HPDE6-E6E7 (cell line): ENCODE data around the gene ELOVL6.

Experiments
- DNase-seq: peaks from one replicate; pipeline ENCODE4 v3.0.0; 2011; ENCODE audit warnings: missing footprints; ENCODE audit errors: extremely low spot score

ELOVL6 gene

DNA sequence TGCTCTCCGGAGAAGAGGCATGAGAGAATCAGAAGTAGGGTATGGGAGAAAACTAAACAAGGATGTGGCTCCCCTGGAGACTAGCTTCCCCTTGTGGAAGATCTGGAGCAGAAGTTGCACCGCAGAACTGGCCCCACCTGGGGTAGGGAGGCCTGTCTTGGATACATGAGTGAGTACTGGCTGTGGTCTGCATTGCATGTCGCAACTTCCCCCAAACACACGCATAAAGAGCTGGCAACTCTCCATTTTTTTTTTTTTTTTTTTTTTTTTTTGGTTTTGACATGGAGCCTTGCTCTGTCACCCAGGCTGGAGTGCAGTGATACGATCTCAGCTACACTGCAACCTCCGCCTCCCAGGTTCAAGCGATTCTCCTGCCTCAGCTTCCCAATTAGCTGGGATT, 165.8 kb downstream of the ELOVL6 start:
- no peak for DNase-seq

DNA sequence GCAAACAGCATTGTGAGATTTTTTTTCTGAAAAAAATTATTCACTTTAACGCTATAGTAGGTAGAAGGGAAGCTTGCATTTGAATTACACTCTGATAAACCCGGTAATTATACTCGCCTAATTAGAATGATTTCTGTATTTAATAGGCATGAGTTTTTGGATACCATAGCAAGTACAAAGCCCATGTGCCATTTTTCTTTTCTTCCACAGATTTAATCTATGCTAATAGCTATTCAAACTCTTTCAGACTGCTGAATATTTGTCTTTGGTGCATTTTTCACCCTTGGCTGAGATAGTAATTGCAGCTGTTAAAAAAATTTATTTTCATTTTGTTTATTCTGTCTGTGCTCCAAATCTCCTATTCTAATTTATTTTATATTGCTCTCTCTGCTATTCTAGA, 172.7 kb downstream of the ELOVL6 start:
- no peak for DNase-seq

DNA sequence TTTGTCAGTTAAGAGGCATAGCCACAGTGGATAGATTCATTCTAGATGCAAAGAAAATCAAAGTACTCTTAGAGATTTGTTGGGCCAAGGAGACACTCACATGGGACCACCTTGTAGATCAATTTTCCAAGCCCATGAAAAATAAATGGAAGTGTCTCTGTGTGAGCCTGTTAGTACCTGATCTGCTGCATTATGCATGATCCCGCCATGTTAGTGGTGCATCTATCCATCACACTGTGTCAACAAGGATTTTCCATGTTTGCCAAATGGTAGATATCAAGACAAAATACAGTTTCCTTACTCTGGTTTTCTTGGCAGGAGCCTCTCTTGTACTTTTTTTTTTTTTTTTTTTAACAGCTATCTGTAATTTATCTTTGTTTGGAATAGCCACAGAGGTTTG, 173.4 kb downstream of the ELOVL6 start:
- no peak for DNase-seq

DNA sequence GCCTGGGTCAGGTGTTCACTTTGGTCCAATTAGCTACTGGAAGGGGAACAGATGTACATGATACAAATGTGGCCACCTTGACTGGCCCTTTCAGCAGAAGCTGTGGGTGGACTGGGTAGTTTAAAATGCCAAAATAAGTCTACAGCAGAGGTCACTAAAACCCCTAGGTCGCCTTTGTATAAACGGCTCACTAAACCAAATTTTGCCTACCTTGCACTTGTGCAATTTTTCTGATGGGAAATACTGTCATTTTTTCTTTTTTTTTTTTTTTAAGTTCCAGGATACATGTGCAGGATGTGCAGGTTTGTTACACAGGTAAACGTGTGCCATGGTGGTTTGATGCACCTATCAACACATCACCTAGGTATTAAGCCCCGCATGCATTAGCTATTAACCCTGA, 176.0 kb downstream of the ELOVL6 start:
- DNase-seq, result no peak

DNA sequence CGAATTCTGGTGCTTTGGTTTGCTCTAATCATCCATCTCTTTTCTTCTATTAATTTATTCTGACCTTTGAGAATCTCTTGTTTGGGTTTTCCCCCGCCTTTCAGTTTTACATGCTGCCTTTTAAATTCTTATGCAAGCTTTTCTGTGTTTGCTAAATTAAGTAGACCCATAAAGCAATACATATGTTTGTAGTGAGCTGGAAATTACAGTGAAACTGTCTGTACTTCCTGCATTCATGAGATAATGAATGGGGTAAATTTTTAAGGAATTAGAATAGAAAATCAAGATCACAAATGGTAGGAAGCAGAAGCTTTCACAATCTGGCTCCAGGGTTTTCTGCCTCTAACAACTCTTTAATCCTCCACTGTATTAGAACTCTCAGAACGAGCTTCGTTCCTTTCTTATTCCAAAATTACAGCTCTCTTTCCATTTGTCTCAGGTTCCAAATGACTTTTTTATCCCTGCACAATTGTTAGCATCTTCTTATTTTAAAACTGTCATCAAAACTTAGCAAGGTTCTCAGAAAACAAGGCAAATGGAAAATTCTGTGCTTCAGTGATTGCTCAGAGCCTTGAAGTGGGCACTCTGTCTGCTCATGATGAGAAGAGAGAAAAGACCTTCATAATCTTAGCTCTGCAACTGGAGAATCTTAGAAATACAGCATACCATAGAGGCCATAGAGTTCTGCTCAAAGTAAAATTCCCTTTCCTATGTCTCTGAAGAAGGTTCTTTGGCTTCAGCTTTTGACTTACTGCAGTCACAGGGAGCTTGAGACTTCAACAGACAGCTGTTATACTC, 177.6 kb downstream of the ELOVL6 start:
- DNase-seq, result no peak

DNA sequence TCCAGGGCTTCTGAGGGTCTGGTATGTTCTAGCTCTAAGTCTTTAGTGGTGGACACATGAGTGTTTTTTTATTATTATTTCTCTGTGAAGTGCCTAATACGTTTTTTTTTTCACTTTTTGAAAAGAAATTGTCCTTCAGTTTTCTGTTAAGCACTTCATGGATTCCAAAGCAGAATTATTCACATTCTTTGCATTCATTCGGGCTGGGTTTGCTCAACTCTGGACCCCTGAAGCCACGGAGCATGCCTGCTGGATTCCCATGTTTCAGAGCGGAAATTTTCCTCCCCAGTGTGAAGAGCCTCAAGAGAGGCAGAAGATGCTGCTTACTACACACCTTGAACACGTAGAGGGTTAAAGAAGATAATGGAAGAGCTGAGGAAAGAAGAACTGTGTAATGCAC, 178.3 kb downstream of the ELOVL6 start:
- no peak for DNase-seq

DNA sequence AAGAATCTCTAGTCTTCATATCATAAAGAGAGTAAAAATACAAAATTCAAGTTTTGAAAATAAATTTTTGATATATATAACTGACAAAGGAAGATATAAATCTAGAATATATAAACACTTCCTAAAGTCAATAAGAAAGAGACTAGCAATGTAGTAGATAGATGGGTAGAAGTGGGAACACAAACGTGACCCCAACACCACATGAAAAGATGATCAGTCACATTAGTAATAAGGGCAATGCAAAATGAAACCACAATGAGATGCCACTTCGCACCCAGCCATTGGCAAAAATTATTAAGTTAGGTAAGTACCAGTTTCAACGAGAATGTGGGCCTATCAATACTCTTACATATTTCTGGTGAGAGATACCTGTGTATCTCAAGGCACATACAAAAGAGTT, 179.3 kb downstream of the ELOVL6 start:
- DNase-seq, result no peak

DNA sequence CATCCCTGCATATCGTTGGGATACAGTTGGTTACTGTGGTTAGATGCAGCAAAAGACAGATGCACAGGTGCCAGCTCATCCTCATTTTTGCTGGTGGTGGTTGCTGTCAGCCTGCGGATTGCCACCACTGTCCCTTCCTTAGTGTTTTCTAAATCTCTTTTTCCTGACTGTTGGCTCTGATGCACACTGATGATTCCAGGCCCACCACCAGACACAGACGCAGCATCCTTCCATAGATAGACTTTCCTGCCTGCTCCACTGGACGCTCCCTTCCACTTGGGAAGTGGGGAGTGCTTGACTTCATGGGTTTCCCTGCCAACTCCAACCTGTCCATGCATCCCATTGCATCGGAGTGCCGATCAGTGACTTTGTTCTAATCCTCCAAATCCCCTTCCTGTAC, 184.2 kb downstream of the ELOVL6 start:
- no peak for DNase-seq

DNA sequence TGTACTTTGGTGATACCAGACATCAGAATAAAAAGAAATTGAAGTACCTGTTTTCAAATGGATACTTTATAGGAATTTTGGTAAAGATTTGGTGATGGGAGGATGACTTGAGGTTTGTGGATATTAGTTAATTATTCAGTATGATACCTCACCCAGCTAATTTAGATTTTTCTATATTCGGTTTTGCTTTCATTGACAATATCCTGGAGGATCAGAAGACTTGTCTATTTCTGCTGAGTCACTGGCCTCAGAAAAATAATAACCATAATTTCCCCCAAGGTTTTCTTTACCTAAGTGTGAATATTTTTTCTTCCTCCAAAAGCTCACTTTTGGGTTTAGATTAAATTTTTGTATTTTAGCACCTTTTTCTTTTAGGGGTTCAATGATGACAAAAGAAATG, 185.5 kb downstream of the ELOVL6 start:
- DNase-seq, result no peak

DNA sequence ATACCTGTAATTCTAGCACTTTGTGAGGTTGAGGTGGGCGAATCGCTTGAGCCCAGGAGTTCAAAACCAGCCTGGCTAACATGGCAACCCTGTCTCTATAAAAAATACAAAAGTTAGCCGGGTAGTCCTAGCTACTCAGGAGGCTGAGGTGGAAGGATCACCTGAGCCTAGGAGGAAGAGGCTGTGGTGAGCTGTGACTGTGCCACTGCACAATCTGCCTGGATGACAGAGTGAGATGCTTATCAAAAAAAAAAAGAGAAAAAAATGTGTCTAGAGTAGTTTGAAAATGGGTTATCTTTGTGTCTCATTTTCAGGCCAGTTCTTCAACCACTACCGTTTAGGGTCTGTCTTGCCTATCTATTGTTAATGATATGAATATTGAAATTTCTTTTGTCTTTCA, 187.6 kb downstream of the ELOVL6 start:
- no peak for DNase-seq

DNA sequence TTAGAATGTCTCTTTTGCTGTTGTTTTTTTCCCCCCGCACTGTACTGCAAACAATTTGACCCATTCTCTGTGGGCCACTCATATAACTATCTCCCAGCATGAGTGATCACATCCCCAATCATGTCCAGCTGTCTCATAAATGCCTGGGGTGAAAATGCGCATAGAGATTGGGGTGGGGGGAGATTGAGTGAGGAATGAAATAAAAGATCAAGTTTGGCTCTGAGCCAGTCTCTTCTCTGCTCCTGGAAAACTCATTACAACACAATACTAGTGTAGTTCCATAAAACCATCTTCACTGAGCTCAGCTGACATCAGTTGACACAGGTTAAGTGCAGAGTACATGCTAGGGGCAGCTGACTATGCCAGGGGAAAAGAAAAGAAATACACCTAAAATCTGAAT, 188.9 kb downstream of the ELOVL6 start:
- DNase-seq, result no peak

DNA sequence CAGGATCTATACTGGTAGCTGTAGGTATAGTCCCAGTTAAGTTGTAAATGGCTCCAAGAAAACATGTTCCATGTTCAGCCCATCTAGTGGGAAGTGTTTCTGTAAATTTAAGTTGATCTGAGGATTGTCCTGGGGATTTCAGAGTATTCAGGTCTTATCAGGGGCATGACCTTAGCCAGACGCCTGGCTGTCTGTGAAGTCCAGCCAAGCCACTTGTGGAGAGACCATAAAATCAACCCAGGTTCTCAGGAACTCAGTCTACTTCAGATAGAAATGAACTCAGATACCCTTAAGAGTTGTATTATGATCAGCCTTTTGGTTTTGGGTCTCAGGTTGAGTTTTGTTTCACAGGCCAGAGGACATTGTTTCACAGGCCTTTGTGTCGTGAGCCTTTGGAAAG, 189.9 kb downstream of the ELOVL6 start:
- DNase-seq, result no peak

DNA sequence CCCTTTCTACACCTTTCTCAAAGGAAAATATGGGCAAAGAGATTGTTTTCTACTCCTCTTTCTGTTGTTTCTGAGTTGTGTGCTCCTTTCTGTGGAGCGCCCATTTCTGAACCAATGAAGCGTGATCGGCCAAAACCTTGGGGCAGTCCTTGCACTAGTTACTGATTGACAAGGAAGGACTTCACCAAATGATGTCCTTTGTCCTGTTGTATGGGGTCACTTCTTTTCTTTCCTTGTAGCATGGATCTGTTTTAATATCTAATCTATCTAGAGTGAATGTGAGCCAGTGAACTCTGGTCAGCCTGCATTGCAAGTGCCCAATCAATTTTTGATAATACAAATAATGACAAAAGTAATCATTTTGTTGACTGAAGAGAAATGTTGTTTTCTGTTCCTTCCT, 191.2 kb downstream of the ELOVL6 start:
- DNase-seq, result no peak

DNA sequence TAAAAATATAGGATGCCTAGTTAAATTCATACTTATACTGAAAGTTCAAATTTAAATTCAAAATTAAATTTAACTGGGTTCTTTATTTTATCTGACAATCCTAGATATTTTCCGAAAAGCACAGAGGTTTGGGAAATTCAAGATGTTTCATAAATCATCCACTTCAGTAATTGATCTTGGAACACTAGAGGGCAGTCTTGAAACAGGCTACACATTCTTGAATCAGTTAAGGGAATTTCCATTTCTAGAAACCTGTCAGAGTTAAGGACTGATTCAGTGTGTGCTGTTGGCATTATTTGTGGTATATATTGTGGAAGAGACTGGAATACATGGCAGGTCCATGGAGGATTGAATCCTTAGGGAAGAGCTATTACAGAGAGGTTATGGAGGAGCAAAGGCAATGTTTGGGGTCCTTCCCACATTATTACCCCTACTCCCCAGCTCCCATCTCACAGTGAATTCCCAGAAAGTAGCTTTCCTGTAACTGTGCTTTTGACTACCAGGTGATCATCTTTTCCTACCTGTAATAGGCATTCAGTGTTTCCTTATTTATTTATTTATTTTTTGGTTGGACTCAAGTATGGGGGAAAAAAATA, 192.9 kb downstream of the ELOVL6 start:
- peak; percentile 56 for DNase-seq

DNA sequence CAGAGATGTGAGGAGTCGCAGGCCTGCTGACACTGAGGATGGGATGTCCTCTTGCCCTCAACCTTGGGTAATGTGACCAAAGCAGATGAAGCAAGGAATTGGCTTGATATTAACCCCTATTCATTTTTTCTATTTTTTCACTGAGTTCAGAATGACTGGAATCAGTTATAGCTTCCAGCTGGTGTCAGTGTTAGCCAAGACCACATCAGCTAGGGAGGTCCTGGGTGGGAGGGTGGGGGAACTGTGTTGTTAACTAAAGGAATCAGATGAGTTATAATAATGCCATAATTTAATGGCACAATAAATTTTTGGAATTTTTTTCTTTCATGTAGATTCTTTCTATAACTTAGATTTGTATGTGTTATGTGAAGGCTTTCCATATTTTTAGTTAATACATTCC, 193.9 kb downstream of the ELOVL6 start:
- no peak for DNase-seq

DNA sequence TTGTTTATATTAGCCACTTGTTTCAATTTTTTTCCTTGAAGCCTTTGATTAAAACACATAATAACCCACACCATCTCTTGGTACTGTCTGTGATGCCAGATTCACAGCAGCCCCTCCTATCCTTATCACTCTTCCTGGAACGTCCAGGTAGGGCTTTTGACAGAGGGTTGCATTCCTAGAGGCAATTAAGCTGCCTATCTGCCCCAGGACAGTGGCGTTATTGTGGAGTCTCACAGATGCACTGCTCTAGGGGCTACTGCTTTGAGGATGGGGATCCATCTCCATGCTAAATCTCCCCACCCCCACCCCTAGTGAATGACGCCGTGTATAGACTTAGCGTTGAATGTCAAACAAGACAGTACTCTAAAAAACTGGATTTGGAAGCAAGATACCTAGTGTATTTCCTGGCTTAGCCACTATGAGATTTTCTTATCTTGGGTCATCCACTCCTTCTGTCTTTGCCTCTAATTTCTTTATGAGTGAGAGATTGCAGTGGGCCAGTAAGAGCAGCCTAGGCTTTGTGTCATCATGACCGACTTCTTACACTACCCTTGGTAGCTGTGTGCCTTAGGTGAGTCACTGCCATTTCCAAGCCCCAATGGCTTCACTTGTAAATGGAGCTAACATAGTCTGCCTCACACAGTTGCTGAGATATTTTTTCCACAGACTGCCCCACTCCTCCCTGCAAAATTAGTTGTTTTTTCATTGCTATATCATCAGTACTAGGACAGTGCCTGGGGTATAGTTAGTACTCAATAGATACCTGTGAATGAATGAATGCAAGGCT, 194.8 kb downstream of the ELOVL6 start:
- DNase-seq, result no peak

DNA sequence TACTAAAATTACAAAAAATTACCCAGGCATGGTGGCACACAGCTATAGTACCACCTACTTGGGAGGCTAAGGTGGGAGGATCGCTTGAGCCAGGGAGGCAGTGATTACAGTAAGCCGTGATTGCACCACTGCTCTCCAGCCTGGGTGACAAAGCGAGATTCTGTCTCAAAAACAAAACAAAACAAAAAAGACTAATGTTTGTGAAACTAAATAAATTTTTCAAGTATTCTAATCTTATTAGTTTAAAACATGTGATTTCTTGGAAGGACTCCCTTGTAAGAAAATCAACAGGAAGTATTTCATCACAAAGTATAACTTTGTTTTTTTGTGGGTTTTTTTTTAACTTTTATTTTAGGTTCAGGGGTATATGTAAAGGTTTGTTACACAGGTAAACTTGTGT, 196.1 kb downstream of the ELOVL6 start:
- DNase-seq, result no peak

DNA sequence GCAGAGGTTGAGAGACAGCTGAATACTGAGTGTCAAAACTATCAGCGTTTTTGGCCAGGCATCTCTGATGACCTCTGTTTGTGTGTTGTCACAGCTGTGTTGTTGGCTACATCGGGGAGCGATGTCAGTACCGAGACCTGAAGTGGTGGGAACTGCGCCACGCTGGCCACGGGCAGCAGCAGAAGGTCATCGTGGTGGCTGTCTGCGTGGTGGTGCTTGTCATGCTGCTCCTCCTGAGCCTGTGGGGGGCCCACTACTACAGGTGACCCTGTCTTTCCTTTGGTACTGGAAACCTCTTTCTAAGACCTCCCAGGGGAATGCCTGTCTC, 198.9 kb downstream of the ELOVL6 start:
- no peak for DNase-seq

DNA sequence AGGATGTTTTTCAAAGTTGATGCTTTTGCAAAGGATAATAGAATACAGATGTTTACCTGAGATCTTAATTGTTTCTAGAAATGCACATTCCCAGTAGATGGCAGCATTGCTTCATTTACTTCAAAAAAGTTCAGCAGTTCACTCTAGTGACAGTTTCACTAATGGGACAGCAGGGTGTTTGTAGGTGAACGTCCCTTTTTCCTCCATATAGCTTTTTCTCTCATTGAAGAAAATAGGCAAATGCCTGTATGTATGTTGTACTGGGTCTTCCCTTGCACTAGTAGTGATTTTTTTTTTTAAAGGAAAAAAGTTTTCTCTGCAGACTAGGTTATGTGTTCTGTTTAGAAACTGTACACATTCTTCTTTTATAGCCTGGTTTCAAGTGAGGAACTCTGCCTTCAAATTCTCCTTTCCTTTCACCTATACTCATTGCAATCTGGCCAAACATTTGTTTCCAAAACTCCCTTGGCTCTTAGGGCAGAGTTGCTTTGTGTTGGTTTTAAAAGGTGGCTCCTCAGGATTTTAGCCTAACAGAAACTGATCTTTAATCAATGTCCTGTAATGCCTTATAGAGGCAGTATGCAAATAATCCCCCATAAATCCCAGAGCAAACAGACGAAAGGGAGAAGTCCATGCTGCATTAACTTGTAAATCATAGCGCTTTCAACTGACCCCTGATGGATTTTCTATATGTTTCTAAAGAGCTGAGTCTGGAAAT, 199.4 kb downstream of the ELOVL6 start:
- no peak for DNase-seq

DNA sequence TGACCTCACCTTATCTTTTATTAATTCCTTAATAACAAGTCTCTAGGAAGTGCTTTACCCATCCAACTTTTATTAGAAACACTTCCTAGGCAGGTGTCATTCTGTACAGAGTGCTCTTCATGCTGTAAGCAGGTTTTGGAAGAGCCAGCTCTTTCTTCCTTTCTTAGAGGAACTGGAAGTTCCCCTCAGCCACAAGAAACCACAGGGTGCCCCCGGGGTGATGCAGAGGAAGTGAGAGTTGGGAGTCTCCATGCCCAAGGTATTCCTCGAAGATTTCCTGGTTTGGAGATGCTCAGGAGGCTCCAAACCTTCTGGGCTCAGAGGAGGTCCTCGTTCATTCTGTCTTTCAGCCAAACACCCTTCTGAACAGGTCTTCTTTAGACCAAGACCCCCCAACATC, 201.9 kb downstream of the ELOVL6 start:
- DNase-seq, result no peak
